Naive B cell (primary cell): Measurements from ENCODE around the gene MMS19. TPM values are rescaled to one million over a fixed set of nuclear protein-coding genes. Genes with fewer than 3 reads are reported as not detected.

Experiments used
- ATAC-seq, 2 donors: fragments of 150-1000 bp; cut with Tn5 transposase; 2 replicates each; pipeline ENCODE4 v1.10.0; 2021; ENCODE audit warnings: low read depth in 2 of 2, mild to moderate bottlenecking in 2 of 2, moderate library complexity in 2 of 2
- DNase-seq: peaks from one replicate; pipeline ENCODE4 v3.0.0; 2022
- H3K27ac Mint-ChIP-seq, 6 donors: one replicate each; pipeline ENCODE4 v1.8.0; 2020 to 2022; ENCODE audit warnings: mild to moderate bottlenecking in 6 of 6, mixed read lengths in 6 of 6, moderate library complexity in 5 of 6, inconsistent platforms in 2 of 6
- H3K27me3 Mint-ChIP-seq, 3 donors: one replicate each; pipeline ENCODE4 v1.8.0; 2021 to 2022; ENCODE audit warnings: mixed read lengths in 3 of 3, mild to moderate bottlenecking in 1 of 3
- H3K36me3 Mint-ChIP-seq, 2 donors: one replicate each; pipeline ENCODE4 v1.8.0; 2020 to 2022; ENCODE audit warnings: mixed read lengths in 2 of 2, inconsistent platforms in 1 of 2, mild to moderate bottlenecking in 1 of 2
- H3K4me1 Mint-ChIP-seq, 3 donors: one replicate each; pipeline ENCODE4 v1.8.0; 2020 to 2022; ENCODE audit warnings: mixed read lengths in 3 of 3, inconsistent platforms in 1 of 3, mild to moderate bottlenecking in 1 of 3, moderate library complexity in 1 of 3
- H3K4me3 Mint-ChIP-seq, 8 donors: one replicate each; pipeline ENCODE4 v1.8.0; 2020 to 2022; ENCODE audit warnings: mild to moderate bottlenecking in 8 of 8, mixed read lengths in 8 of 8, moderate library complexity in 8 of 8, inconsistent platforms in 2 of 8
- H3K9me3 Mint-ChIP-seq, 7 donors: one replicate each; pipeline ENCODE4 v1.8.0; 2020 to 2022; ENCODE audit warnings: mixed read lengths in 7 of 7, mild to moderate bottlenecking in 5 of 7, inconsistent platforms in 2 of 7, moderate library complexity in 1 of 7
- polyA plus RNA-seq, 6 donors: library from polyadenylated mRNA; unstranded; fragments of 300-500 nt; fragmentation: Illumina TruSeq; gene quantifications; one replicate each; pipeline ENCODE4 v1.2.3, GENCODE V29; 2021; ENCODE audit warnings: low read depth in 6 of 6

The MMS19 gene
- polyA plus RNA-seq, 6 donors from 2014 or later: 22.5 to 44.3 (median 26.6) TPM

GRCh38 chr10:97520520-97520919, 22.3 kb upstream of the MMS19 start:
- Mint-ChIP-seq H3K9me3 (no peaks in the 10 kb centered on the region), H3K27me3 (peaks cover 9 to 49% (median 35%) of the 10 kb centered on the region in 3 donors), H3K4me3 (peak overlapping the region in 1 of 8 donors; percentile 62), H3K27ac (no peak overlapping the region), H3K4me1 (no peaks in the 10 kb centered on the region), H3K36me3 (no peaks in the 10 kb centered on the region)
- ATAC-seq (no peak), DNase-seq (no peak)

- Mint-ChIP-seq H3K9me3 (no peaks in the 10 kb centered on the region), H3K4me3 (no peak overlapping the region), H3K36me3 (no peaks in the 10 kb centered on the region), H3K27ac (no peak overlapping the region), H3K27me3 (peaks cover 9 to 56% (median 43%) of the 10 kb centered on the region in 3 donors), H3K4me1 (no peaks in the 10 kb centered on the region)
- ATAC-seq (no peak), DNase-seq (no peak)
These were observed 21.1 kb upstream of the MMS19 start for GRCh38 chr10:97519342-97519741.

GRCh38 chr10:97518301-97519043, 20.2 kb upstream of the MMS19 start:
- Mint-ChIP-seq H3K27ac (no peak overlapping the region), H3K9me3 (no peaks in the 10 kb centered on the region), H3K4me3 (no peak overlapping the region), H3K27me3 (peaks cover 9 to 53% (median 48%) of the 10 kb centered on the region in 3 donors), H3K4me1 (no peaks in the 10 kb centered on the region), H3K36me3 (no peaks in the 10 kb centered on the region)
- DNase-seq (no peak), ATAC-seq (no peak)

DNA sequence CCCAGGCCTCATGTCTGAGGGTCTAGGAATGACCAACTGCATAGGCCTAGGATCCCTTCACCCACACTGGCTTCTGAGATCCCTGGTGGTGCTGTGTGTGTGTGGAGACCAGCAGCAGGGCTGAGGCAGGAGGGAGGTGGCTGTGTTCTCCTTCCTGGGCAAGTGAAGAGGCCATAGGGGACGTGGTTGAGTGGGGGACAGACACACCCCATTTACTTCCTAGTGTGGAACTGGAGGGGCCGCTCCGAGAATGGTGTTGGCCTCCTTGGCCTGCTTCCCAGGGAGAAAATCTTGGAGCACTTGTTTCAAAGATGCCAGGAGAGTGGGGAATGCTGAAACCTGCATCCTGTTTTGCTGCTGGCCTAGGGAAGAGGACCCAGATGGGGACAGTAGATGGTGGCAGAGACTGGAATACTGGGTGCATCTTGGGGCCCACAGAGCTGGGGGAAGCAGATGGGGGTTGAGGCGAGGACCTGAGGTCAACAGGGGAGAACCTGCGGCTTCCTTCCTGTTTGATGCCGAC, 19.6 kb upstream of the MMS19 start:
- ATAC-seq: no peak
- no peak overlapping the region for H3K27ac Mint-ChIP-seq

GRCh38 chr10:97517096-97517750, 19.0 kb upstream of the MMS19 start:
- Mint-ChIP-seq H3K27me3 (peaks cover 4 to 41% (median 39%) of the 10 kb centered on the region in 3 donors), H3K36me3 (no peaks in the 10 kb centered on the region), H3K27ac (no peak overlapping the region), H3K4me3 (no peak overlapping the region), H3K4me1 (no peaks in the 10 kb centered on the region), H3K9me3 (no peaks in the 10 kb centered on the region)
- ATAC-seq (no peak), DNase-seq (no peak)

More for the DNA sequence above, 19.6 kb upstream of the MMS19 start:
- H3K4me3 Mint-ChIP-seq: no peak overlapping the region
- H3K9me3 Mint-ChIP-seq: no peaks in the 10 kb centered on the region
- H3K4me1 Mint-ChIP-seq: no peaks in the 10 kb centered on the region
- DNase-seq: no peak
- peaks cover 7 to 47% (median 45%) of the 10 kb centered on the region in 3 donors for H3K27me3 Mint-ChIP-seq
- H3K36me3 Mint-ChIP-seq: no peaks in the 10 kb centered on the region

GRCh38 chr10:97515271-97515978, 17.2 kb upstream of the MMS19 start:
- ATAC-seq: no peak
- Mint-ChIP-seq H3K9me3 (no peaks in the 10 kb centered on the region), H3K27me3 (peaks cover 4 to 31% (median 31%) of the 10 kb centered on the region in 3 donors), H3K4me3 (no peak overlapping the region), H3K4me1 (no peaks in the 10 kb centered on the region), H3K36me3 (no peaks in the 10 kb centered on the region), H3K27ac (no peak overlapping the region)
- DNase-seq: no peak

GRCh38 chr10:97514344-97514743, 16.1 kb upstream of the MMS19 start:
- DNase-seq (no peak), ATAC-seq (no peak)

GRCh38 chr10:97512993-97513392, 14.8 kb upstream of the MMS19 start:
- peaks cover 5 to 28% (median 28%) of the 10 kb centered on the region in 3 donors for H3K27me3 Mint-ChIP-seq
- H3K4me3 Mint-ChIP-seq: no peak overlapping the region
- H3K9me3 Mint-ChIP-seq: no peaks in the 10 kb centered on the region
- no peaks in the 10 kb centered on the region for H3K36me3 Mint-ChIP-seq
- DNase-seq (no peak), ATAC-seq (no peak)
- H3K4me1 Mint-ChIP-seq: no peaks in the 10 kb centered on the region
- H3K27ac Mint-ChIP-seq: no peak overlapping the region

More at GRCh38 chr10:97514344-97514743, 16.1 kb upstream of the MMS19 start:
- H3K9me3 Mint-ChIP-seq: no peaks in the 10 kb centered on the region
- peaks cover 4 to 28% (median 28%) of the 10 kb centered on the region in 3 donors for H3K27me3 Mint-ChIP-seq
- no peak overlapping the region for H3K27ac Mint-ChIP-seq
- H3K4me3 Mint-ChIP-seq: no peak overlapping the region
- no peaks in the 10 kb centered on the region for H3K4me1 Mint-ChIP-seq
- H3K36me3 Mint-ChIP-seq: no peaks in the 10 kb centered on the region

GRCh38 chr10:97511711-97512440, 13.7 kb upstream of the MMS19 start:
- ATAC-seq (no peak), DNase-seq (no peak)
- no peak overlapping the region for H3K27ac Mint-ChIP-seq
- peaks cover 5 to 23% (median 23%) of the 10 kb centered on the region in 3 donors for H3K27me3 Mint-ChIP-seq
- H3K9me3 Mint-ChIP-seq: no peaks in the 10 kb centered on the region
- no peak overlapping the region for H3K4me3 Mint-ChIP-seq
- H3K4me1 Mint-ChIP-seq: no peaks in the 10 kb centered on the region
- no peaks in the 10 kb centered on the region for H3K36me3 Mint-ChIP-seq

GRCh38 chr10:97510686-97511085, 12.5 kb upstream of the MMS19 start:
- DNase-seq: no peak
- no peaks in the 10 kb centered on the region for H3K9me3 Mint-ChIP-seq
- no peak overlapping the region for H3K27ac Mint-ChIP-seq
- no peak for ATAC-seq
- H3K4me3 Mint-ChIP-seq: no peak overlapping the region
- H3K4me1 Mint-ChIP-seq: peaks cover 0 to 9% (median 3%) of the 10 kb centered on the region in 3 donors
- H3K27me3 Mint-ChIP-seq: peaks cover 12 to 18% (median 15%) of the 10 kb centered on the region in 3 donors
- H3K36me3 Mint-ChIP-seq: no peaks in the 10 kb centered on the region

- ATAC-seq (no peak), DNase-seq (no peak)
- H3K27me3 Mint-ChIP-seq: peaks cover 3 to 12% (median 4%) of the 10 kb centered on the region in 3 donors
- H3K4me3 Mint-ChIP-seq: no peak overlapping the region
- no peaks in the 10 kb centered on the region for H3K9me3 Mint-ChIP-seq
- no peak overlapping the region for H3K27ac Mint-ChIP-seq
- peaks cover 0 to 10% (median 3%) of the 10 kb centered on the region in 3 donors for H3K4me1 Mint-ChIP-seq
- H3K36me3 Mint-ChIP-seq: no peaks in the 10 kb centered on the region
These were observed 11.0 kb upstream of the MMS19 start for GRCh38 chr10:97509120-97509680.

- no peaks in the 10 kb centered on the region for H3K36me3 Mint-ChIP-seq
- H3K27me3 Mint-ChIP-seq: peaks cover 0 to 12% (median 0%) of the 10 kb centered on the region in 3 donors
- no peak overlapping the region for H3K27ac Mint-ChIP-seq
- no peak overlapping the region for H3K4me3 Mint-ChIP-seq
- H3K4me1 Mint-ChIP-seq: peaks cover 0 to 10% (median 3%) of the 10 kb centered on the region in 3 donors
- no peak for DNase-seq
- no peaks in the 10 kb centered on the region for H3K9me3 Mint-ChIP-seq
- ATAC-seq: no peak
These were observed 10.1 kb upstream of the MMS19 start for GRCh38 chr10:97508342-97508741.
